Measurements from ENCODE around the gene BCL2L2. TPM values are rescaled to one million over a fixed set of nuclear protein-coding genes. Genes with fewer than 3 reads are reported as not detected.

The BCL2L2 gene
- polyA plus RNA-seq, 1 of the 3 experiments (the other 2 are of a cell fraction) = 30.6 TPM

GRCh38 chr14:23301969-23302289 lies 4.7 kb upstream of the BCL2L2 start (continued):
- TF ChIP-seq RXRA (IDR thresholded peaks at IDR 0.05; ENCODE audit: borderline replicate concordance, low read depth) (no peak; the same call in 1 of the 2 replicates), YY1 (IDR thresholded peaks at IDR 0.05; ENCODE audit: low read depth) (0 out of 2 replicates have a peak, but pooled peaks have one; percentile 51), CHD2 (IDR thresholded peaks at IDR 0.05; ENCODE audit: low read length, partially characterized antibody) (peak; percentile 4), CTCF (IDR thresholded peaks at IDR 0.05) (no peak), FOXJ3 (CRISPR knock-in tag; IDR thresholded peaks at IDR 0.05) (no peak), TEAD4 (IDR thresholded peaks at IDR 0.05; ENCODE audit: borderline replicate concordance, insufficient read depth) (no peak), NFIC (IDR thresholded peaks at IDR 0.05; ENCODE audit: borderline replicate concordance) (no peak), GABPA (IDR thresholded peaks at IDR 0.05; ENCODE audit: low read depth) (no peak), SIN3A (IDR thresholded peaks at IDR 0.05; ENCODE audit: borderline replicate concordance, low read depth, low read length) (0 out of 2 replicates have a peak, but pooled peaks have one; percentile 24), RAD21 (IDR thresholded peaks at IDR 0.05; ENCODE audit: low read length) (no peak), RCOR1 (IDR thresholded peaks at IDR 0.05; ENCODE audit: low read length) (no peak), MXI1 (IDR thresholded peaks at IDR 0.05; ENCODE audit: low read depth, low read length) (no peak; the same call in 1 of the 2 replicates), NRF1 (IDR thresholded peaks at IDR 0.05; ENCODE audit: low read depth, low read length) (no peak), ELF1 (IDR thresholded peaks at IDR 0.05) (0 out of 2 replicates have a peak, but pooled peaks have one; percentile 29)
- TF ChIP-seq, protein P1, sequence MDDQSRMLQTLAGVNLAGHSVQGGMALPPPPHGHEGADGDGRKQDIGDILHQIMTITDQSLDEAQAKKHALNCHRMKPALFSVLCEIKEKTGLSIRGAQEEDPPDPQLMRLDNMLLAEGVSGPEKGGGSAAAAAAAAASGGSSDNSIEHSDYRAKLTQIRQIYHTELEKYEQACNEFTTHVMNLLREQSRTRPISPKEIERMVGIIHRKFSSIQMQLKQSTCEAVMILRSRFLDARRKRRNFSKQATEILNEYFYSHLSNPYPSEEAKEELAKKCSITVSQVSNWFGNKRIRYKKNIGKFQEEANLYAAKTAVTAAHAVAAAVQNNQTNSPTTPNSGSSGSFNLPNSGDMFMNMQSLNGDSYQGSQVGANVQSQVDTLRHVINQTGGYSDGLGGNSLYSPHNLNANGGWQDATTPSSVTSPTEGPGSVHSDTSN (IDR thresholded peaks at IDR 0.05) = 0 out of 2 replicates have a peak, but pooled peaks have one; percentile 1
- TF ChIP-seq, protein P2, sequence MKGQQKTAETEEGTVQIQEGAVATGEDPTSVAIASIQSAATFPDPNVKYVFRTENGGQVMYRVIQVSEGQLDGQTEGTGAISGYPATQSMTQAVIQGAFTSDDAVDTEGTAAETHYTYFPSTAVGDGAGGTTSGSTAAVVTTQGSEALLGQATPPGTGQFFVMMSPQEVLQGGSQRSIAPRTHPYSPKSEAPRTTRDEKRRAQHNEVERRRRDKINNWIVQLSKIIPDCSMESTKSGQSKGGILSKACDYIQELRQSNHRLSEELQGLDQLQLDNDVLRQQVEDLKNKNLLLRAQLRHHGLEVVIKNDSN (IDR thresholded peaks at IDR 0.05; ENCODE audit: borderline replicate concordance, low read depth) = peak; percentile 28; the same call in 1 of the 2 replicates
- TF ChIP-seq, protein P3, sequence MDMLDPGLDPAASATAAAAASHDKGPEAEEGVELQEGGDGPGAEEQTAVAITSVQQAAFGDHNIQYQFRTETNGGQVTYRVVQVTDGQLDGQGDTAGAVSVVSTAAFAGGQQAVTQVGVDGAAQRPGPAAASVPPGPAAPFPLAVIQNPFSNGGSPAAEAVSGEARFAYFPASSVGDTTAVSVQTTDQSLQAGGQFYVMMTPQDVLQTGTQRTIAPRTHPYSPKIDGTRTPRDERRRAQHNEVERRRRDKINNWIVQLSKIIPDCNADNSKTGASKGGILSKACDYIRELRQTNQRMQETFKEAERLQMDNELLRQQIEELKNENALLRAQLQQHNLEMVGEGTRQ (IDR thresholded peaks at IDR 0.05; ENCODE audit: borderline replicate concordance, low read depth, low read length) = no peak
